HCT116 (cell line): ENCODE data around the gene MED27. TPM values are rescaled to one million over a fixed set of nuclear protein-coding genes. Genes with fewer than 3 reads are reported as not detected.

Experiments used
- ATAC-seq: fragments of 200-7000 bp; cut with Tn5 transposase; 2 replicates; pipeline ENCODE4 v1.9.1; 2020; ENCODE audit warnings: mild to moderate bottlenecking, moderate library complexity
- BruUV-seq: library from RNA; stranded (reverse); fragments of 400-500 nt; replicated peaks from 2 replicates; lab custom pipeline; 2021; lab: Mats Ljungman, UMichigan
- CTCF ChIA-PET: fragments of 300-600 bp; sonication (Branson Sonifier 250); formaldehyde crosslinking; loops from one replicate; lab custom pipeline; 2021; ENCODE audit warnings: antibody characterized with exemption; lab: Charles Lee
- POLR2A ChIA-PET: fragments of 300-600, 350-600 bp; sonication (Branson Sonifier 250); formaldehyde crosslinking; loops from one replicate; lab custom pipeline; 2021; ENCODE audit warnings: antibody characterized with exemption; lab: Charles Lee
- RAD21 ChIA-PET, 2 experiments: fragments of 300-600 bp; sonication (Branson Sonifier 250); formaldehyde crosslinking; loops; one replicate each; lab custom pipeline; 2023; ENCODE audit warnings: low total read pairs in 2 of 2; ENCODE audit not compliant: uncharacterized antibody in 2 of 2, unreplicated experiment in 2 of 2, low non-redundant PET in 1 of 2; lab: Charles Lee
- DNase-seq: peaks from one replicate; pipeline ENCODE4 v3.0.0-alpha.2; 2010; ENCODE audit warnings: low read depth, low spot score
- H2AFZ ChIP-seq: fragments of 200-600 bp; shearing (Covaris generic), sonication (generic); 2 replicates; pipeline ENCODE4 v1.6.1; 2017; ENCODE audit warnings: low read depth, mixed run types, mixed read lengths, antibody characterized with exemption, low read length; ENCODE audit not compliant: poor library complexity, severe bottlenecking
- H3K27ac ChIP-seq: 2 replicates; pipeline ENCODE4 v1.5.1; 2012; ENCODE audit warnings: low read depth, low read length
- H3K27me3 ChIP-seq: fragments of 200-600 bp; sonication (generic); 2 replicates; pipeline ENCODE4 v1.6.1; 2016; ENCODE audit warnings: mixed run types, low read length, mixed read lengths; ENCODE audit not compliant: insufficient read depth
- H3K36me3 ChIP-seq, 2 experiments: fragments of 200-500 bp in 1 of 2; fragments of 200-600 bp in 1 of 2; sonication (Bioruptor generic) in 1 of 2; sonication (generic) in 1 of 2; 2 replicates each; pipeline versions ENCODE4 v1.5.1 to v1.6.1; 2014 to 2016; ENCODE audit warnings: low read length in 2 of 2, inconsistent platforms in 1 of 2, mixed read lengths in 1 of 2, mixed run types in 1 of 2; ENCODE audit not compliant: insufficient read depth in 2 of 2, control insufficient read depth in 1 of 2
- H3K4me1 ChIP-seq, 2 experiments: fragments of 200-600 bp in 1 of 2; sonication (generic) in 1 of 2; 2 replicates each; pipeline versions ENCODE4 v1.5.1 to v1.6.1; 2012 to 2017; ENCODE audit warnings: low read length in 2 of 2, inconsistent platforms in 1 of 2, mild to moderate bottlenecking in 1 of 2, mixed read lengths in 1 of 2, mixed run types in 1 of 2, moderate library complexity in 1 of 2; ENCODE audit not compliant: insufficient read depth in 2 of 2, control insufficient read depth in 1 of 2
- H3K4me2 ChIP-seq: fragments of 200-600 bp; sonication (generic); 2 replicates; pipeline ENCODE4 v1.6.1; 2017; ENCODE audit warnings: mixed run types, low read length, mixed read lengths
- H3K4me3 ChIP-seq, 2 experiments: fragments of 200-600 bp in 1 of 2; sonication (generic) in 1 of 2; replicated peaks in 1 of 2; 2 replicates each; pipeline ENCODE4 v1.5.1; 2011 to 2016; ENCODE audit warnings: low read length in 2 of 2, control low read depth in 1 of 2, low read depth in 1 of 2, mild to moderate bottlenecking in 1 of 2, mixed read lengths in 1 of 2, mixed run types in 1 of 2
- H3K79me2 ChIP-seq: fragments of 200-600 bp; sonication (generic); 2 replicates; pipeline ENCODE4 v1.6.1; 2017; ENCODE audit warnings: mild to moderate bottlenecking, mixed run types, low read length, moderate library complexity, mixed read lengths; ENCODE audit not compliant: insufficient read depth
- H3K9ac ChIP-seq: fragments of 200-600 bp; sonication (generic); 2 replicates; pipeline ENCODE4 v1.6.1; 2016; ENCODE audit warnings: low read length, mixed read lengths
- H3K9me2 ChIP-seq: fragments of 200-600 bp; sonication (generic), shearing (Covaris generic); 2 replicates; pipeline ENCODE4 v1.6.1; 2017; ENCODE audit warnings: mixed run types, mild to moderate bottlenecking, moderate library complexity; ENCODE audit not compliant: insufficient read depth
- H3K9me3 ChIP-seq, 2 experiments: fragments of 200-500 bp in 1 of 2; fragments of 200-600 bp in 1 of 2; sonication (Bioruptor generic) in 1 of 2; sonication (generic) in 1 of 2; 2 replicates each; pipeline ENCODE4 v1.6.1; 2014 to 2017; ENCODE audit warnings: low read length in 2 of 2, mixed read lengths in 2 of 2, inconsistent platforms in 1 of 2, low read depth in 1 of 2, mild to moderate bottlenecking in 1 of 2, mixed run types in 1 of 2, moderate library complexity in 1 of 2; ENCODE audit not compliant: control insufficient read depth in 1 of 2, insufficient read depth in 1 of 2
- H4K20me1 ChIP-seq: fragments of 200-600 bp; sonication (generic), shearing (Covaris generic); 2 replicates; pipeline ENCODE4 v1.6.1; 2017; ENCODE audit warnings: mixed run types, mild to moderate bottlenecking, moderate library complexity; ENCODE audit not compliant: insufficient read depth
- ATF3 ChIP-seq: IDR thresholded peaks from 2 replicates; pipeline ENCODE4 v1.6.1; 2012
- CEBPB ChIP-seq: IDR thresholded peaks from 2 replicates; pipeline ENCODE4 v1.6.1; 2012; ENCODE audit warnings: low read depth
- ELF1 ChIP-seq: IDR thresholded peaks from 2 replicates; pipeline ENCODE4 v1.6.1; 2012; ENCODE audit warnings: low read depth, borderline replicate concordance
- EZH2 ChIP-seq: fragments of 200-600 bp; sonication (generic); IDR thresholded peaks from 2 replicates; pipeline ENCODE4 v1.6.1; 2017; ENCODE audit warnings: antibody characterized with exemption, mixed run types
- EZH2phosphoT487 ChIP-seq: fragments of 200-600 bp; IDR thresholded peaks from 2 replicates; pipeline ENCODE4 v1.6.1; 2018; ENCODE audit warnings: antibody characterized with exemption, borderline replicate concordance
- FOSL1 ChIP-seq: IDR thresholded peaks from 2 replicates; pipeline ENCODE4 v1.6.1; 2012; ENCODE audit warnings: low read depth
- JUND ChIP-seq: IDR thresholded peaks from 2 replicates; pipeline ENCODE4 v1.6.1; 2012
- MAX ChIP-seq: IDR thresholded peaks from 2 replicates; pipeline ENCODE4 v1.6.1; 2012
- POLR2AphosphoS5 ChIP-seq: IDR thresholded peaks from 2 replicates; pipeline ENCODE4 v1.6.1; 2011; ENCODE audit warnings: mild to moderate bottlenecking, low read depth, low read length, moderate library complexity
- RAD21 ChIP-seq: IDR thresholded peaks from 2 replicates; pipeline ENCODE4 v1.6.1; 2012; ENCODE audit warnings: low read depth, mild to moderate bottlenecking
- SIN3A ChIP-seq: IDR thresholded peaks from 2 replicates; pipeline ENCODE4 v1.6.1; 2012; ENCODE audit warnings: low read depth
- TCF7L2 ChIP-seq: IDR thresholded peaks from 2 replicates; pipeline ENCODE4 v1.7.0; 2011; ENCODE audit warnings: borderline replicate concordance, inconsistent platforms; ENCODE audit not compliant: insufficient read depth, insufficient read length; ENCODE audit errors: extremely low read depth
- YY1 ChIP-seq: IDR thresholded peaks from 2 replicates; pipeline ENCODE4 v1.6.1; 2011; ENCODE audit warnings: low read length, low read depth, moderate library complexity, mild to moderate bottlenecking; ENCODE audit not compliant: insufficient replicate concordance; ENCODE audit errors: extremely low read depth
- ZBTB33 ChIP-seq: IDR thresholded peaks from 2 replicates; pipeline ENCODE4 v1.6.1; 2011; ENCODE audit warnings: mild to moderate bottlenecking, low read length, moderate library complexity; ENCODE audit not compliant: insufficient replicate concordance; ENCODE audit errors: extremely low read depth
- ZFX ChIP-seq: fragments of 450-650 bp; IDR thresholded peaks from 2 replicates; pipeline ENCODE4 v1.6.1; 2017
- intact Hi-C: fragments of 100-400 bp; cut with micrococcal nuclease; formaldehyde crosslinking; loops from 2 replicates; pipeline ENCODE4 v1.10.0; 2022
- total RNA-seq: library from RNA; stranded (reverse); gene quantifications from one replicate; pipeline ENCODE4 v1.2.1, GENCODE V29; 2021; ENCODE audit not compliant: unreplicated experiment

Gene MED27
- total RNA-seq, 1 experiment from 2014 or later = 26.9 TPM

- ChIA-PET CTCF (no interaction called here), RAD21 (no interaction called here), POLR2A (no interaction called here)
- TF ChIP-seq POLR2AphosphoS5 (no peak), ATF3 (no peak), CEBPB (no peak), FOSL1 (no peak), YY1 (no peak), JUND (no peak), TCF7L2 (no peak), SIN3A (no peak), EZH2phosphoT487 (no peak), EZH2 (no peak), ZBTB33 (no peak), ELF1 (no peak), RAD21 (no peak), ZFX (no peak), MAX (no peak)
- intact Hi-C loops = no loop called here
- peaks cover 0 to 3% of the 10 kb centered on the region in 2 experiments; a peak in 1 of 4 replicates for H3K4me1 ChIP-seq
- no peaks in the 10 kb centered on the region for H3K27me3 ChIP-seq
- H3K9me3 ChIP-seq = no peaks in the 10 kb centered on the region
- H3K9me2 ChIP-seq = no peaks in the 10 kb centered on the region
- no peak for DNase-seq
- no peaks in the 10 kb centered on the region for H3K36me3 ChIP-seq
- H3K79me2 ChIP-seq = no peaks in the 10 kb centered on the region
- H3K4me3 ChIP-seq = no peak overlapping the region
- H2AFZ ChIP-seq = no peak overlapping the region
- H4K20me1 ChIP-seq = no peaks in the 10 kb centered on the region
- no peak overlapping the region for H3K27ac ChIP-seq
- no peak overlapping the region for H3K9ac ChIP-seq
- ATAC-seq = no peak
- no peak overlapping the region for H3K4me2 ChIP-seq
- BruUV-seq = no TSS peak
Observed at GRCh38 chr9:131885144-131885609, 194.5 kb downstream of the MED27 start.
